ENCODE data around the gene RAD51C.
"Not testable (repeated sequence)": the region's sequence is repeated elsewhere in the genome, so short reads cannot be mapped to it uniquely, and the experiment has no call there.

The RAD51C gene

DNA sequence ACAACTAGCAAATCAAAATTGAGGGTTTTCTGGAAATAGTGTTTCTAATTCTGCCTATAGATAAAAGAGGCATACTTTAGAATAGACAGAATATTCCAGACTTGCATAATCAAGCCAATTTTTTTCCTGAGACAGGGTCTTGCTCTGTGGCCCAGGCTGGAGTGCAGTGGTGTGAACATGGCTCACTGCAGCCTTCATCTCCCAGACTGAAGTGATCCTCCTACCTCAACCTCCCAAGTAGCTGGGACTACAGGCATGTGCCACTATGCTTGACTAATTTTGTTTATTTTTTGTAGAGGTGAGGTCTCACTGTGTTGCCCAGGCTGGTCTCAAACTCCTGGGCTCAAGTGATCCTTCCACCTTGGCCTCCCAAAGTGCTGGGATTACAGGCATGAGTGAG lies 57.2 kb downstream of the RAD51C start:
- not testable (repeated sequence) for DNase-seq

- DNase-seq, result no peak
These were observed 60.6 kb downstream of the RAD51C start for GRCh38 chr17:58753026-58753425.

DNA sequence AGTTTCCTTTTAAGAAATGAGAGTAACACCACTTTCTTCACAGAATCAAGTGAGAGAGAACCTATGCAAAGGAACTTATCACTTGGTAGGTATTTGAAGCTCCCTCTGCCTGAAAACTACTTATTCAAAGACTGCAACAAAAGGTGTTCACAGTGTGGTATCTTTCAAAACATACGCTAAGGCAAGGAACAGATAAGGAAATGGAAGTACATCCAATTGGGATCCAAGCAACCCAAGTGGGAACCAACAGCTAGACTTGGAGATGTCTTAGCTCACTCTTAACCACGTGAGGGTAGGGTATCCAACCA lies 62.8 kb downstream of the RAD51C start:
- DNase-seq, result no peak

DNA sequence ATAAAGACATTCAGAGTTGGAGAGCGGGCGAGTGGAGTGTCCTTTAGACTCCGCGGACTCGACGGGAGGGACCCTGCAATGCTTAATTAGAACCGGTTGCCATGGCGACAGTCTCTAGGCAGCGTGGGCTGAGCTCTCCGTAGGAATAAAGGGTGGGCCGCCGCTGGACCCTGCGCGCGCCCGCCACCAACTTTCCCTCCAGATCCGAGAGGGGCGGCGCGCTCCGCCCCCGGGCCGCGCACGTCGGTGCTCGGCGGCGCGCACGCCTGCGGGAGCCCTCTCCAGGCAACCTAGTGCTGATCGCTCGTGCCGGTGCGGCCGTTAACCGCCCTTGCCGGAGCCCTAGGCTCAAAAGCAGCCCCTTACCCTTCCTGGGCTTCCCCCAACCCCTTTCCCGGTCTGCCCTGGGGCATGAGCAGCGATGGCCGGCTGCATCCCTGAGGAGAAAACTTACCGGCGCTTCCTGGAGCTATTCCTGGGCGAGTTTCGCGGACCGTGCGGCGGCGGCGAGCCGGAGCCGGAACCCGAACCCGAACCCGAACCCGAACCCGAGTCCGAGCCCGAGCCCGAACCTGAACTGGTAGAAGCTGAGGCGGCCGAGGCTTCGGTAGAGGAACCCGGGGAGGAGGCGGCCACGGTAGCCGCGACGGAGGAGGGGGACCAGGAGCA lies 63.3 kb downstream of the RAD51C start, which contains the start of gene PPM1E:
Gene PPM1E (plus strand): TSS at position 278 of the 669 bp plus-strand sequence.
- DNase-seq, result no peak

GRCh38 chr17:58756246-58757161 lies 64.1 kb downstream of the RAD51C start:
- no peak for DNase-seq

GRCh38 chr17:58757162-58757613 lies 64.8 kb downstream of the RAD51C start:
- no peak for DNase-seq

GRCh38 chr17:58758890-58759289 lies 66.5 kb downstream of the RAD51C start:
- DNase-seq, result no peak

DNA sequence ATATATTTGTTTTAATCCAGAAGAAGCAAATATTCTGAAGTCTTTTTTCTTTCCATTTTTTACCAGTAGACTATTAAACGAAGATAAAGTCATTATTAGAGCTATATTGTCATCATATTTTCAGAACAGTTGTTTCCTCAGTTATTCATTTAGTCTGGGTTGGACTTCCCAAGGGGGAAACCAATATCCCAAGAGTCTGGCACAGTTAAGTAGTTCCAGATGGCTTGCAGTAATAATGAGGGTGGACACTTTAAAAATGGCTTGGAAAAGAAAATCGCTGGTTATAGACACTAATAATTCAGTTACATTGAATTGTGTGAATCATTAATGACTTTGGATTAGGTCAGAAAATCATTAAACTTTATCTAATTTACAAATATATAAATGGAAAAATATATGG lies 67.1 kb downstream of the RAD51C start:
- no peak for DNase-seq

GRCh38 chr17:58760248-58760647 lies 67.8 kb downstream of the RAD51C start:
- no peak for DNase-seq

- no peak for DNase-seq
These were observed 70.9 kb downstream of the RAD51C start for GRCh38 chr17:58763263-58763662.

GRCh38 chr17:58764373-58764772 lies 72.0 kb downstream of the RAD51C start:
- DNase-seq, result no peak

GRCh38 chr17:58778482-58778881 lies 86.1 kb downstream of the RAD51C start:
- DNase-seq, result not testable (repeated sequence)

DNA sequence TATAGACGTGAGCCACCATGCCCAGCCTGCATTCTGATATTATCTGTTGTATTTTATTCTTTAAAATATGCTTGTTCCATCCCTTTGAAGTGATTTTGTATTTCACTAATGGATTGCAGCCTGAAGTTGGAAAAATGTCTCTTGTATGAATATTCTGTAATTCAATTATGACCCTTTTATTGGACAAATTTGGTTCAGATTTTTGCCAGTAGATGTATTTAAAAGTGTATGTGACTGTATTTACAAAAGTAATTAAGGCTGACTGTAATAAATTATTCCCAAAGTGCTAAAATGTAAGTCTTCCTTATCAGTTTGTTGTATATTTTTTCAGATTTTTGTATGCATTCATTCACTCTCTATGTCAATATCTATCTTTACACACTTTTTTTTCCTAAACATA lies 87.0 kb downstream of the RAD51C start:
- DNase-seq, result no peak

DNA sequence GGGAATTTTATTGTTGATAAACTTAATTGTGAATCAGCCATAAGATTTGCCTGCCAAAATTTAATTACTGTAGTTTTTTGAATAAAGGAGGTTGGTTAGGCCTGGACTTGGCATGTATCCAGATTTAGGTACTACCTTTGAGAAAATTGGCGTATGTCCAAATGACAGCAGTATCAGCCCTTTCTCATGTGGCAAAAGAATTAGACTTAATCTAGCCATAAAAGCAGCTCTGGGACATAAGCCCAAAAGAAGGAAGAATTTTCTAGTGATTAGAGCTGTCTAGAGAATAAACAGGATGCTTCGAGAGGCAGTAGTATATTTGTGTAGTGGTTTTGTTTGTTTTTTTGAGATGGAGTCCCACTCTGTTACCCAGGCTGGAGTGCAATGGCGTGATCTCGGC lies 91.0 kb downstream of the RAD51C start:
- DNase-seq, result no peak

DNA sequence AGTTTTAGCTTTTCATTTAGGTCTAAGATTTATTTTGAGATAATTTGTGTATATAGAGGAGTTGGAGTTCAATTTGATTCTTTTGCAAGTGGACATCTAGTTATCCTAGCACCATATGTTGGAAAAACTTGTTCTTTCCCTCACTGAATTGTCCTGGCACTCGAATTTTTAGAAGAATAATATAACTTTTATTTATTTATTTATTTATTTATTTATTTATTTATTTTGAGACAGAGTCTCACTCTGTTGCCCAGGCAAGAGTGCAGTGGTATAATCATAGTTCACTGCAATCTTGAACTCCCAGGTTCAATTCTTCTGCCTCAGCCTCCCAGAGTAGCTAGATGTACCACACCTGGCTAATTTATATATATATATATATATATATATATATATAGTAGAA lies 92.7 kb downstream of the RAD51C start:
- DNase-seq, result no peak
